GM12875 (cell line): ENCODE results near the gene TOM1L2.

ENCODE experiments used
- H3K4me3 ChIP-seq: one replicate; pipeline ENCODE4 v1.5.1; 2011; ENCODE audit warnings: low read depth, low read length, control low read depth
- TF ChIP-seq, protein P1 (sequence below): IDR thresholded peaks from 2 replicates; pipeline ENCODE4 v1.5.1; 2011; ENCODE audit warnings: low read depth, mild to moderate bottlenecking, control low read depth, inconsistent platforms, low read length, moderate library complexity, borderline replicate concordance; ENCODE audit not compliant: insufficient read depth

The TOM1L2 gene

GRCh38 chr17:17987901-17988300 is 15.7 kb upstream of the TOM1L2 start:
- TF ChIP-seq, protein P1, sequence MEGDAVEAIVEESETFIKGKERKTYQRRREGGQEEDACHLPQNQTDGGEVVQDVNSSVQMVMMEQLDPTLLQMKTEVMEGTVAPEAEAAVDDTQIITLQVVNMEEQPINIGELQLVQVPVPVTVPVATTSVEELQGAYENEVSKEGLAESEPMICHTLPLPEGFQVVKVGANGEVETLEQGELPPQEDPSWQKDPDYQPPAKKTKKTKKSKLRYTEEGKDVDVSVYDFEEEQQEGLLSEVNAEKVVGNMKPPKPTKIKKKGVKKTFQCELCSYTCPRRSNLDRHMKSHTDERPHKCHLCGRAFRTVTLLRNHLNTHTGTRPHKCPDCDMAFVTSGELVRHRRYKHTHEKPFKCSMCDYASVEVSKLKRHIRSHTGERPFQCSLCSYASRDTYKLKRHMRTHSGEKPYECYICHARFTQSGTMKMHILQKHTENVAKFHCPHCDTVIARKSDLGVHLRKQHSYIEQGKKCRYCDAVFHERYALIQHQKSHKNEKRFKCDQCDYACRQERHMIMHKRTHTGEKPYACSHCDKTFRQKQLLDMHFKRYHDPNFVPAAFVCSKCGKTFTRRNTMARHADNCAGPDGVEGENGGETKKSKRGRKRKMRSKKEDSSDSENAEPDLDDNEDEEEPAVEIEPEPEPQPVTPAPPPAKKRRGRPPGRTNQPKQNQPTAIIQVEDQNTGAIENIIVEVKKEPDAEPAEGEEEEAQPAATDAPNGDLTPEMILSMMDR, result no peak
- H3K4me3 ChIP-seq, result no peak overlapping the region

DNA sequence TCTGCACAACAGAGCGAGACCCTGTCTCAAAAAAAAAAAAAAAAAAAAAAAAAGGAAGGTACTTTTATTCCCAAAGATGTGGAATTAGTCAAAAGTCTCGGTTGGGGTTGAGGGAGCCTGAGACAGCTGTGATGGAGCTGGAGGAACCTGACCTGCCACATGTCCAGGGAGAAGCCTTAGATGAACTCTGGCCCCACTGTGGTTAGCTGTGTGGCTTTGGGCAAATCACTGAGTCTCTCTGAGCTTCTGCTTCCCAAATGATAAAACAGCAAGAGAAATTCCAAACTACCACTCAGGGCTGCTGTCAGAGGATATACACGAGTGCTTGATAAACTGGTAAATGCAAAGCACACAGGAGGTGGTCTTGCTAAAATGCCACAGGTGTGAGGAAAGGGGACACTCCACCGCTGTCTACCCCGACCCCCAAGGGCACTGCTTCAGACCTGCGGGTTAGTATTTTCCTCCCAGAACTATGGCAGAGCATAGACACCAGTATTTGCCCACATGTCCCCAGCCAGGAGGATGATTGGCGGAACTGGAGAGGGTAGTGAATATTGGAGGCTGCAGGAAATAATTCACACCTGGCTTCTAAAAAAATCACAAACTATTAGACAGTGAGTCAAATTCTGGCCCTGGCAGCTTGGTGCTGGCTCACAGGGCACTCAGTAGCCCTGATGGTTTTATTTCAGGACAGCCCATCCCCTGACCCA is 15.1 kb upstream of the TOM1L2 start:
- TF ChIP-seq, protein P1, result no peak
- no peak overlapping the region for H3K4me3 ChIP-seq

DNA sequence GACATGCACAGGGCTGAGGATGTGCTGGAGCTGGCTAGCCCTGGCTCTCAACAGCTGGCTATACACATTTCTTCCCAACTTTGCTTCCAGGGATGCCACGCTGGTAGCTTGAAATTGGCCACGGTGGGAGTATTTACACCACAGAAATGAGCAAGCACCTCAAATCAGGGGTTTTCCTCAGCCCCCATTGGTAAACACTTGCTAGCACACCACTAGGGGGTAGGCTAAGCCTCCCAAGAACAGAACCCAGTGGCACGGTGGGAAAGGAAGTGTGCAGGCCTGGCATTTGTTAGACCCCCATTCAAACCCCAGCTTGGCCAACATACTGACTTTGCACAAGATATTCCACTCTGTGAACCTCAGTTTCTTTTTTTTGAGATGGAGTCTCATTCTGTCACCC is 13.4 kb upstream of the TOM1L2 start:
- TF ChIP-seq, protein P1, result peak; percentile 50; the same call in 1 of the 2 replicates
- no peak overlapping the region for H3K4me3 ChIP-seq

- H3K4me3 ChIP-seq, result no peak overlapping the region
Observed at GRCh38 chr17:17985153-17985552, 13.0 kb upstream of the TOM1L2 start.

GRCh38 chr17:17983776-17984175 is 11.6 kb upstream of the TOM1L2 start:
- TF ChIP-seq, protein P1, result no peak
- no peak overlapping the region for H3K4me3 ChIP-seq

More at GRCh38 chr17:17985153-17985552, 13.0 kb upstream of the TOM1L2 start:
- TF ChIP-seq, protein P1, result no peak

- TF ChIP-seq, protein P1, result no peak
- H3K4me3 ChIP-seq, result no peak overlapping the region
Observed at GRCh38 chr17:17983376-17983775, 11.2 kb upstream of the TOM1L2 start.

GRCh38 chr17:17982801-17983200 is 10.6 kb upstream of the TOM1L2 start:
- H3K4me3 ChIP-seq, result no peak overlapping the region
- TF ChIP-seq, protein P1, result no peak
